Osteoblast (primary cell): ENCODE measurements around the gene CD69. TPM values are rescaled to one million over a fixed set of nuclear protein-coding genes. Genes with fewer than 3 reads are reported as not detected.

ENCODE experiments used
- DNase-seq: peaks from one replicate; pipeline ENCODE4 v3.0.0; 2011; ENCODE audit warnings: low spot score, mixed read lengths; ENCODE audit not compliant: insufficient read length; ENCODE audit errors: missing footprints
- H2AFZ ChIP-seq: 2 replicates; pipeline ENCODE4 v1.6.0; 2011; ENCODE audit warnings: mild to moderate bottlenecking, low read length
- H3K27ac ChIP-seq: 2 replicates; pipeline ENCODE4 v1.5.1; 2011; ENCODE audit warnings: mild to moderate bottlenecking, low read depth, low read length, moderate library complexity
- H3K27me3 ChIP-seq: 2 replicates; pipeline ENCODE4 v1.6.0; 2012; ENCODE audit warnings: mild to moderate bottlenecking, control low read depth, inconsistent platforms, low read length, moderate library complexity; ENCODE audit not compliant: insufficient read depth
- H3K36me3 ChIP-seq: 2 replicates; pipeline ENCODE4 v1.5.1; 2011; ENCODE audit warnings: mild to moderate bottlenecking, low read length, control low read depth, moderate library complexity; ENCODE audit not compliant: insufficient read depth
- H3K4me1 ChIP-seq: 2 replicates; pipeline ENCODE4 v1.5.1; 2011; ENCODE audit warnings: mild to moderate bottlenecking, low read length, control low read depth, moderate library complexity; ENCODE audit not compliant: insufficient read depth
- H3K4me2 ChIP-seq: 2 replicates; pipeline ENCODE4 v1.6.0; 2011; ENCODE audit warnings: mild to moderate bottlenecking, low read length; ENCODE audit not compliant: insufficient read depth
- H3K4me3 ChIP-seq: fragments of 200-600 bp; sonication (generic); 3 replicates; pipeline ENCODE4 v1.5.1; 2012; ENCODE audit warnings: mild to moderate bottlenecking, low read length, inconsistent platforms; ENCODE audit not compliant: insufficient read depth
- H3K79me2 ChIP-seq: 2 replicates; pipeline ENCODE4 v1.6.0; 2012; ENCODE audit warnings: mild to moderate bottlenecking, low read length, control low read depth, inconsistent platforms; ENCODE audit not compliant: insufficient read depth
- H3K9me3 ChIP-seq: 2 replicates; pipeline ENCODE4 v1.5.1; 2011; ENCODE audit warnings: low read depth, low read length, control low read depth
- H4K20me1 ChIP-seq: 2 replicates; pipeline ENCODE4 v1.6.0; 2012; ENCODE audit warnings: mild to moderate bottlenecking, low read length, control low read depth; ENCODE audit not compliant: insufficient read depth
- total RNA-seq: library from RNA; depleted of rRNA; stranded (reverse); fragments of >200 nt; gene quantifications from 2 replicates; pipeline ENCODE4 v1.2.3, GENCODE V29; 2012
- TF ChIP-seq, protein P1 (sequence below): IDR thresholded peaks from 2 replicates; pipeline ENCODE4 v1.5.1; 2011; ENCODE audit warnings: mild to moderate bottlenecking, low read depth, low read length, moderate library complexity; ENCODE audit errors: extremely low read depth

CD69 gene
- total RNA-seq, 1 donor: not detected

GRCh38 chr12:9731393-9731792 is 29.3 kb downstream of the CD69 start:
- no peak overlapping the region for H3K27ac ChIP-seq
- H3K36me3 ChIP-seq: no peaks in the 10 kb centered on the region
- no peak for DNase-seq
- no peaks in the 10 kb centered on the region for H3K79me2 ChIP-seq
- H4K20me1 ChIP-seq: no peaks in the 10 kb centered on the region
- H2AFZ ChIP-seq: no peak overlapping the region
- H3K9me3 ChIP-seq: no peaks in the 10 kb centered on the region
- TF ChIP-seq, protein P1, sequence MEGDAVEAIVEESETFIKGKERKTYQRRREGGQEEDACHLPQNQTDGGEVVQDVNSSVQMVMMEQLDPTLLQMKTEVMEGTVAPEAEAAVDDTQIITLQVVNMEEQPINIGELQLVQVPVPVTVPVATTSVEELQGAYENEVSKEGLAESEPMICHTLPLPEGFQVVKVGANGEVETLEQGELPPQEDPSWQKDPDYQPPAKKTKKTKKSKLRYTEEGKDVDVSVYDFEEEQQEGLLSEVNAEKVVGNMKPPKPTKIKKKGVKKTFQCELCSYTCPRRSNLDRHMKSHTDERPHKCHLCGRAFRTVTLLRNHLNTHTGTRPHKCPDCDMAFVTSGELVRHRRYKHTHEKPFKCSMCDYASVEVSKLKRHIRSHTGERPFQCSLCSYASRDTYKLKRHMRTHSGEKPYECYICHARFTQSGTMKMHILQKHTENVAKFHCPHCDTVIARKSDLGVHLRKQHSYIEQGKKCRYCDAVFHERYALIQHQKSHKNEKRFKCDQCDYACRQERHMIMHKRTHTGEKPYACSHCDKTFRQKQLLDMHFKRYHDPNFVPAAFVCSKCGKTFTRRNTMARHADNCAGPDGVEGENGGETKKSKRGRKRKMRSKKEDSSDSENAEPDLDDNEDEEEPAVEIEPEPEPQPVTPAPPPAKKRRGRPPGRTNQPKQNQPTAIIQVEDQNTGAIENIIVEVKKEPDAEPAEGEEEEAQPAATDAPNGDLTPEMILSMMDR: no peak
- no peak overlapping the region for H3K4me2 ChIP-seq
- H3K4me1 ChIP-seq: no peaks in the 10 kb centered on the region
- H3K27me3 ChIP-seq: no peaks in the 10 kb centered on the region
- H3K4me3 ChIP-seq: no peak overlapping the region

- Histone ChIP-seq H3K4me2 (no peak overlapping the region), H3K9me3 (no peaks in the 10 kb centered on the region), H3K27ac (no peak overlapping the region), H3K27me3 (no peaks in the 10 kb centered on the region), H3K36me3 (no peaks in the 10 kb centered on the region), H3K4me1 (no peaks in the 10 kb centered on the region), H3K4me3 (no peak overlapping the region), H2AFZ (no peak overlapping the region), H4K20me1 (no peaks in the 10 kb centered on the region), H3K79me2 (no peaks in the 10 kb centered on the region)
- TF ChIP-seq, protein P1: no peak
- DNase-seq: no peak
These were observed 30.1 kb downstream of the CD69 start for GRCh38 chr12:9730591-9730990.

DNA sequence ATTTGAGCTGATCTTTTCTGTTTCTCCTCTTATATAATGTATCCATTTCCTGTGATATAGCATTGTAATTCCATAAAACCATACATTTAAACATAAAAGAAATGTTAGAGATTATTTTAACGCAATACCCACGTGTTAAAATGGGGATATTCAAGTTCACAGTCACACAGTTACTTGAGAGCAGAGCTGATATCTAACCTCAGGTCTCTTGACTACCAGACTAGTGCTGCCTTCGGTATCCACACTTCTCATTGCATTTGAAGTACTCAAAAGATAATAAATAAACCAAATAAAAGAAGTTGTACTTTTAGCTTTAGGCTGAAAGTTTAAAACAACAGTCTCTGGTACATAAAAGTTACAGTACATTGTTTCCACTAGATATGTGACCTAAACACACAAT is 30.7 kb downstream of the CD69 start:
- Histone ChIP-seq H3K27ac (no peak overlapping the region), H3K4me3 (no peak overlapping the region), H3K9me3 (no peaks in the 10 kb centered on the region), H2AFZ (no peak overlapping the region), H3K4me2 (no peak overlapping the region), H4K20me1 (no peaks in the 10 kb centered on the region), H3K4me1 (no peaks in the 10 kb centered on the region), H3K36me3 (no peaks in the 10 kb centered on the region), H3K79me2 (no peaks in the 10 kb centered on the region), H3K27me3 (no peaks in the 10 kb centered on the region)
- TF ChIP-seq, protein P1: no peak
- no peak for DNase-seq

DNA sequence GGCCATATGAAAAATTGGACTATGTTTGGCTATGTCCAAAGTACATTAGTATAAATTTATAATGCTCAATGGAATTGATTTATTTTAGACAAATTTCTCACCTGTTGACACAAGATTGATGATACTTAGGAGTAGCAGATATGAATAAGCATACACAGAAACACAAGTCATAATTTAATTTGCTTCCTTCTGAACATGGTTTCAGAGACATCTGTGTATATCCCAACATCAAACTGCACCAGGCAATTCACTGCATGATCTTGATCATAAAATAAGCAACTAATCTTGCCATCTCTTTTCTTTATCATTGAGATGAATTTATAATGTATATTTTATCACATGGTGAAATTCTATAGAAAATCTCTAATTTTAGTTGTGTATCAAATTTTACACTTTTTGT is 31.6 kb downstream of the CD69 start:
- Histone ChIP-seq H3K27ac (no peak overlapping the region), H3K4me3 (no peak overlapping the region), H3K79me2 (no peaks in the 10 kb centered on the region), H4K20me1 (no peaks in the 10 kb centered on the region), H2AFZ (no peak overlapping the region), H3K4me1 (no peaks in the 10 kb centered on the region), H3K27me3 (no peaks in the 10 kb centered on the region), H3K36me3 (no peaks in the 10 kb centered on the region), H3K4me2 (no peak overlapping the region), H3K9me3 (no peaks in the 10 kb centered on the region)
- DNase-seq: no peak
- TF ChIP-seq, protein P1: no peak
